ENCODE measurements around the gene RNF224. TPM values are rescaled to one million over a fixed set of nuclear protein-coding genes. Genes with fewer than 3 reads are reported as not detected.
A peak's percentile ranks its signal among the peaks of the same experiment; 100 is the strongest.

The RNF224 gene
- total and polyA plus RNA-seq, 2 of the 13 experiments (the other 11 are each of a cell fraction or from before 2014, with no cell fraction given), result 0.09 TPM; not detected in 1

DNA sequence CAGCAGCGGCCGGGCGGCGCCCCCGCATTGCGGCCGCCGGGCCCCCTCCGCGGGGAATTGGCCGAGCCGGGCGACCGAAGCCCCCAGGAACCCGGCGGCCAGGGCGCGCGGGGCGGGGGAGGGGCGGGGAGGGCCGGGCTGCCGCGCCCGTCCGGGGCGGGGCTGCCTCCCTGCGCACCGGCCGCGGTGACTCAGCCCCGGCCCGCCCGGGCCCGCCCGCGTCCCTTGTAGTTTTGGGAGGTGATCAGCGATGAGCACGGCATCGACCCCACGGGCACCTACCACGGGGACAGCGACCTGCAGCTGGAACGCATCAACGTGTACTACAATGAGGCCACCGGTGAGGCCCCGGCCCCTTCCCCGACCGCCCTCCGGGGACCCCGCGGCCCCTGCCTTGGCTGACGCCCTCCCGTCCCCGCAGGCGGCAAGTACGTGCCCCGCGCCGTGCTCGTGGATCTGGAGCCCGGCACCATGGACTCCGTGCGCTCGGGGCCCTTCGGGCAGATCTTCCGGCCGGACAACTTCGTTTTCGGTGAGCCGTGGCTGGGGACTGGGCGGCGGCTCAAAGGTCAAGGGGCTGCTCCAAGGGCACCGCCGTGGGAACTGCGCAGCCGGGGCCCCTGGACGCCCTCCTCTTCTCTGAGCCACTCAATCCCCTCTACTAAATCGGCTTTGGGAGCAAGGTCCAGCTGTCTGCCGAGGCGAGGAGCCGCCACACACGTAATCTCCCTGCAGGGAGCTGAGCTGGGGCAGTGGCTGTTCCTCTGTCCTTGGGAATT lies 14.4 kb downstream of the RNF224 start (continued):
- TF ChIP-seq, protein P1, sequence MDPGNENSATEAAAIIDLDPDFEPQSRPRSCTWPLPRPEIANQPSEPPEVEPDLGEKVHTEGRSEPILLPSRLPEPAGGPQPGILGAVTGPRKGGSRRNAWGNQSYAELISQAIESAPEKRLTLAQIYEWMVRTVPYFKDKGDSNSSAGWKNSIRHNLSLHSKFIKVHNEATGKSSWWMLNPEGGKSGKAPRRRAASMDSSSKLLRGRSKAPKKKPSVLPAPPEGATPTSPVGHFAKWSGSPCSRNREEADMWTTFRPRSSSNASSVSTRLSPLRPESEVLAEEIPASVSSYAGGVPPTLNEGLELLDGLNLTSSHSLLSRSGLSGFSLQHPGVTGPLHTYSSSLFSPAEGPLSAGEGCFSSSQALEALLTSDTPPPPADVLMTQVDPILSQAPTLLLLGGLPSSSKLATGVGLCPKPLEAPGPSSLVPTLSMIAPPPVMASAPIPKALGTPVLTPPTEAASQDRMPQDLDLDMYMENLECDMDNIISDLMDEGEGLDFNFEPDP (CRISPR knock-in tag; conservative IDR thresholded peaks at IDR 0.05), result no peak
- TF ChIP-seq ZNF225 (CRISPR knock-in tag; IDR thresholded peaks at IDR 0.05), result no peak
- peak; percentile 14; the same call in 1 of the 2 replicates for TF ChIP-seq TFAP4 (IDR thresholded peaks at IDR 0.05; ENCODE audit: borderline replicate concordance, low read depth)
- TF ChIP-seq BHLHE40 (IDR thresholded peaks at IDR 0.05; ENCODE audit: low read length), result no peak
- TF ChIP-seq, protein P2, sequence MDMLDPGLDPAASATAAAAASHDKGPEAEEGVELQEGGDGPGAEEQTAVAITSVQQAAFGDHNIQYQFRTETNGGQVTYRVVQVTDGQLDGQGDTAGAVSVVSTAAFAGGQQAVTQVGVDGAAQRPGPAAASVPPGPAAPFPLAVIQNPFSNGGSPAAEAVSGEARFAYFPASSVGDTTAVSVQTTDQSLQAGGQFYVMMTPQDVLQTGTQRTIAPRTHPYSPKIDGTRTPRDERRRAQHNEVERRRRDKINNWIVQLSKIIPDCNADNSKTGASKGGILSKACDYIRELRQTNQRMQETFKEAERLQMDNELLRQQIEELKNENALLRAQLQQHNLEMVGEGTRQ (IDR thresholded peaks at IDR 0.05; ENCODE audit: low read depth, low read length), result no peak
- TF ChIP-seq, protein P2 (CRISPR knock-in tag; IDR thresholded peaks at IDR 0.05; ENCODE audit: borderline replicate concordance), result no peak
- peak; percentile 53; the same call in 1 of the 2 replicates for TF ChIP-seq HDAC2 (CRISPR knock-in tag; IDR thresholded peaks at IDR 0.05)
- no peak for TF ChIP-seq ZFP62 (CRISPR knock-in tag; IDR thresholded peaks at IDR 0.05)
- no peak for TF ChIP-seq SMC3 (IDR thresholded peaks at IDR 0.05; ENCODE audit: low read length)
- no peak for TF ChIP-seq ZNF431 (CRISPR knock-in tag; IDR thresholded peaks at IDR 0.05; ENCODE audit: borderline replicate concordance, low read depth)
- TF ChIP-seq GATAD1 (CRISPR knock-in tag; IDR thresholded peaks at IDR 0.05), result 0 out of 2 replicates have a peak, but pooled peaks have one; percentile 43
- TF ChIP-seq ZNF3 (CRISPR knock-in tag; IDR thresholded peaks at IDR 0.05), result no peak
- TF ChIP-seq, protein P3, sequence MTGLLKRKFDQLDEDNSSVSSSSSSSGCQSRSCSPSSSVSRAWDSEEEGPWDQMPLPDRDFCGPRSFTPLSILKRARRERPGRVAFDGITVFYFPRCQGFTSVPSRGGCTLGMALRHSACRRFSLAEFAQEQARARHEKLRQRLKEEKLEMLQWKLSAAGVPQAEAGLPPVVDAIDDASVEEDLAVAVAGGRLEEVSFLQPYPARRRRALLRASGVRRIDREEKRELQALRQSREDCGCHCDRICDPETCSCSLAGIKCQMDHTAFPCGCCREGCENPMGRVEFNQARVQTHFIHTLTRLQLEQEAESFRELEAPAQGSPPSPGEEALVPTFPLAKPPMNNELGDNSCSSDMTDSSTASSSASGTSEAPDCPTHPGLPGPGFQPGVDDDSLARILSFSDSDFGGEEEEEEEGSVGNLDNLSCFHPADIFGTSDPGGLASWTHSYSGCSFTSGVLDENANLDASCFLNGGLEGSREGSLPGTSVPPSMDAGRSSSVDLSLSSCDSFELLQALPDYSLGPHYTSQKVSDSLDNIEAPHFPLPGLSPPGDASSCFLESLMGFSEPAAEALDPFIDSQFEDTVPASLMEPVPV (CRISPR knock-in tag; IDR thresholded peaks at IDR 0.05), result peak; percentile 60; the same call in 1 of the 2 replicates
- TF ChIP-seq HOXA5 (CRISPR knock-in tag; IDR thresholded peaks at IDR 0.05), result peak; percentile 73; the same call in 1 of the 2 replicates
- TF ChIP-seq DR1 (CRISPR knock-in tag; IDR thresholded peaks at IDR 0.05), result no peak
- no peak for TF ChIP-seq ZNF652 (CRISPR knock-in tag; IDR thresholded peaks at IDR 0.05; ENCODE audit: borderline replicate concordance, low read depth)
- no peak for TF ChIP-seq GTF3A (CRISPR knock-in tag; conservative IDR thresholded peaks at IDR 0.05)
- TF ChIP-seq GFI1 (CRISPR knock-in tag; IDR thresholded peaks at IDR 0.05; ENCODE audit: borderline replicate concordance), result no peak
- TF ChIP-seq WIZ (CRISPR knock-in tag; IDR thresholded peaks at IDR 0.05), result no peak; the same call in 1 of the 2 replicates
- TF ChIP-seq ZNF580 (CRISPR knock-in tag; IDR thresholded peaks at IDR 0.05; ENCODE audit: borderline replicate concordance, low read depth), result 0 out of 2 replicates have a peak, but pooled peaks have one; percentile 21
- TF ChIP-seq ZNF782 (CRISPR knock-in tag; IDR thresholded peaks at IDR 0.05; ENCODE audit: borderline replicate concordance), result peak; percentile 25; the same call in 1 of the 2 replicates
- TF ChIP-seq ZNF503 (CRISPR knock-in tag; IDR thresholded peaks at IDR 0.05), result no peak
